Right lobe of liver (tissue), 6 donors: Measurements from ENCODE around the gene RGS7BP. TPM values are rescaled to one million over a fixed set of nuclear protein-coding genes. Genes with fewer than 3 reads are reported as not detected.

Source experiments
- ATAC-seq, 4 donors: fragments of 200-7000 bp; cut with Tn5 transposase; one replicate each; pipeline ENCODE4 v1.9.1; 2020; ENCODE audit warnings: mild to moderate bottlenecking in 4 of 4, moderate library complexity in 4 of 4
- DNase-seq, 3 donors: peaks; one replicate each; pipeline ENCODE4 v3.0.0-alpha.2; 2020
- H3K27ac ChIP-seq, 3 donors: fragments of 200-600 bp; one replicate each; pipeline ENCODE4 v1.8.0; 2022
- H3K27me3 ChIP-seq, 2 donors: fragments of 200-600 bp; one replicate each; pipeline ENCODE4 v1.8.0; 2022
- H3K36me3 ChIP-seq, 4 donors: fragments of 200-600 bp; sonication (generic) in 1 of 4; one replicate each; pipeline versions ENCODE4 v1.5.1 to v1.8.0; 2017 to 2022; ENCODE audit warnings: control low read depth in 1 of 4
- H3K4me1 ChIP-seq, 4 donors: fragments of 200-600 bp; sonication (generic) in 1 of 4; one replicate each; pipeline versions ENCODE4 v1.5.1 to v1.8.0; 2017 to 2022; ENCODE audit warnings: control low read depth in 1 of 4
- H3K4me3 ChIP-seq, 3 donors: fragments of 200-600 bp; one replicate each; pipeline ENCODE4 v1.8.0; 2022
- H3K9me3 ChIP-seq, 4 donors: fragments of 200-600 bp; sonication (generic) in 1 of 4; one replicate each; pipeline versions ENCODE4 v1.5.1 to v1.8.0; 2017 to 2022; ENCODE audit warnings: control low read depth in 1 of 4
- CTCF ChIP-seq, 4 donors: fragments of 200-600 bp in 3 of 4; fragments of 450-650 bp in 1 of 4; IDR thresholded peaks; one replicate each; pipeline versions ENCODE4 v1.5.1 to v1.8.0; 2016 to 2022; ENCODE audit warnings: antibody characterized with exemption in 4 of 4, mild to moderate bottlenecking in 2 of 4
- POLR2A ChIP-seq: fragments of 450-650 bp; IDR thresholded peaks from one replicate; pipeline ENCODE4 v1.6.1; 2017; ENCODE audit warnings: antibody characterized with exemption, mild to moderate bottlenecking
- whole genome bisulfite sequencing: methylation state at CpG from one replicate; pipeline ENCODE4 v1.1.6; 2018; ENCODE audit warnings: low coverage, low lambda C conversion rate; ENCODE audit not compliant: insufficient coverage; ENCODE audit errors: missing lambda C conversion rate; 5-methylcytosine and 5-hydroxymethylcytosine counted together
- intact Hi-C, 2 donors: fragments of 100-400 bp; cut with DNase I; formaldehyde crosslinking; loops; one replicate each; pipeline versions ENCODE4 v1.11.2 to v1.14.1; 2022
- total RNA-seq, 6 experiments: library from RNA; depleted of rRNA in 2 of 6; stranded (reverse); fragments of >200 nt in 2 of 6; fragmentation: NEBNext Ultra II Directional in 3 of 6; extraction: Animal tissue kit (Norgen Biotek cat#: 25700) in 3 of 6; gene quantifications; one replicate each; pipeline versions ENCODE4 v1.1.0 to v1.2.4, GENCODE V29; 2016 to 2023
- donor health status: DM: no; HTN: yes; CAD: no.
- donor health status: DM: no; HTN: no; CAD: no.
- donor health status: DM: no; HTN: no; CAD: no.
- donor health status: DM: no; HTN: yes; CAD: no.
- donor health status: DM: no; HTN: yes; CAD: no.

Gene RGS7BP
- total RNA-seq, 6 experiments from 2014 or later, result 0.84 to 1.8 (median 1.3) TPM

GRCh38 chr5:64637837-64638443 lies 132.1 kb downstream of the RGS7BP start:
- 55% methylated on average over 10 of the region's 10 CpGs for WGBS
- Histone ChIP-seq H3K9me3 (no peaks in the 10 kb centered on the region), H3K4me1 (no peaks in the 10 kb centered on the region), H3K4me3 (no peak overlapping the region), H3K36me3 (no peaks in the 10 kb centered on the region), H3K27me3 (no peaks in the 10 kb centered on the region), H3K27ac (no peak overlapping the region)
- intact Hi-C loops, result loop anchor here (5.0 to 10.0 kb wide), 2 partner anchors 144 to 147 kb away; no protein-coding TSS in a partner anchor
- ATAC-seq (no peak), DNase-seq (no peak)
- TF ChIP-seq POLR2A (no peak), CTCF (IDR thresholded peaks at IDR 0.05) (no peak)

DNA sequence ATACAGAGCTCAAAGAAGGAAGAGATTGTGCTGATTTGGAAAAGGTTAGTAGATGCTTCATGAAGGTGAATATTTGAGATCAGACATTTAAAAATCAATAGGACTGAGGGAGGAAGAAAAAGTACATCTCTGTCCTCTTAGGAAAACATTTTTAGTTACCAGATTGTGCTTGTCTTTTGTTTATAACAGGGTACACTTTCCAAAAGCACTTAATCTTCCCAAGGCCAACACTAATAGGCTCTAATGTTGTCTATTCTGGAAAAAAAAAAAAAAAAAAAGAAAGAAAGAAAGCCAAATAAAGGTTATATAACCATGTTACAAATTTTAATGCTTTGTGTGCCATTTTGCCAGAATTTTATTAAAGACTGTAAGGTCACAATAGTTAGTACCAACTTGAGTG lies 139.0 kb downstream of the RGS7BP start:
- H3K27ac ChIP-seq, result no peak overlapping the region
- ATAC-seq (no peak), DNase-seq (no peak)
- TF ChIP-seq POLR2A (no peak), CTCF (IDR thresholded peaks at IDR 0.05) (no peak)
- H3K4me1 ChIP-seq, result no peaks in the 10 kb centered on the region
- no peaks in the 10 kb centered on the region for H3K36me3 ChIP-seq
- intact Hi-C loops, result no loop called here
- H3K27me3 ChIP-seq, result no peaks in the 10 kb centered on the region
- H3K9me3 ChIP-seq, result no peaks in the 10 kb centered on the region
- H3K4me3 ChIP-seq, result no peak overlapping the region

DNA sequence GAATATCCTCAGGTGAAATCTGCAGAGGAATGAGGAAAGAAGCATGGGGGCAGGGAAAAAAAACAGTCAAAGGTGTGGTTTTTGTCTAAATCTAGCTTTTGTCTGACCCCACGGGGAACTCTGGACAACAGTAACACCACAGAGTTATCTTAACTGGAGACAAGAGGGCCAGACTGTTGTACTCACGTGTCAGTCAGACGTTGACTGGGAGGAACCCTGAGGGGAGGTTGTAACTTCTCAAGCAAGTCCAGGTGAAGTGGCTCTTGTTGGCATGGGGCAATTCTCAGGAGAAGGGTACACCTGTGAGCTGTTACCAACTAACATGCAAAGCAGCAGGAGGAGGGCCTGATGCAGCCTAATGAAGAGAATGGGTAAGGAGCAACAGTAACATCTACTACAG lies 140.4 kb downstream of the RGS7BP start:
- TF ChIP-seq CTCF (IDR thresholded peaks at IDR 0.05) (no peak), POLR2A (no peak)
- no peaks in the 10 kb centered on the region for H3K27me3 ChIP-seq
- H3K36me3 ChIP-seq, result no peaks in the 10 kb centered on the region
- ATAC-seq (no peak), DNase-seq (no peak)
- no peaks in the 10 kb centered on the region for H3K9me3 ChIP-seq
- H3K4me1 ChIP-seq, result no peaks in the 10 kb centered on the region
- intact Hi-C loops, result no loop called here
- 49% methylated on average over 3 of the region's 3 CpGs for WGBS
- no peak overlapping the region for H3K4me3 ChIP-seq
- H3K27ac ChIP-seq, result no peak overlapping the region

DNA sequence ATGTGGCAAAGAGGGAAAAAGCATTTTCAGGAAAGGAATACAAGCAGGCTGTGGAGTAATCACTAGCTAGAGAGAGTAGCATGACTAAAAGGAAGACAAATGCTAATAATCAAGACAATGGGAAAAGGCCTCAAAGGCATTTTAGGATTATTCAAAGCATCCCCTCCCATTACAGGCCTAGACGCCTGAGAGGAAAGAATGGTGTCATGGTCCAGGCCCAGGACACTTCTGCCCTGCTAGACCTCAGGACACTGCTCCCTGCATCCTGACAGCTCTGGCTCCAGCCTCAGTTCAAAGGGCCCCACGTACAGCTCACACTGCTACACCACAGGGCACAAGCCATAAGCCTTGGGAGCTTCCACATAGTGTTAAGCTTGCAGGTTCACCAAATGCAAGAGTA lies 143.7 kb downstream of the RGS7BP start:
- Histone ChIP-seq H3K4me3 (no peak overlapping the region), H3K9me3 (no peaks in the 10 kb centered on the region), H3K36me3 (no peaks in the 10 kb centered on the region), H3K4me1 (peaks cover 0 to 6% (median 0%) of the 10 kb centered on the region in 4 donors), H3K27ac (no peak overlapping the region), H3K27me3 (no peaks in the 10 kb centered on the region)
- ATAC-seq (peak in 1 of 4 donors; percentile 19), DNase-seq (no peak)
- no CpG with 5 or more reads among the region's 2 CpGs for WGBS
- intact Hi-C loops, result no loop called here
- TF ChIP-seq POLR2A, result no peak

DNA sequence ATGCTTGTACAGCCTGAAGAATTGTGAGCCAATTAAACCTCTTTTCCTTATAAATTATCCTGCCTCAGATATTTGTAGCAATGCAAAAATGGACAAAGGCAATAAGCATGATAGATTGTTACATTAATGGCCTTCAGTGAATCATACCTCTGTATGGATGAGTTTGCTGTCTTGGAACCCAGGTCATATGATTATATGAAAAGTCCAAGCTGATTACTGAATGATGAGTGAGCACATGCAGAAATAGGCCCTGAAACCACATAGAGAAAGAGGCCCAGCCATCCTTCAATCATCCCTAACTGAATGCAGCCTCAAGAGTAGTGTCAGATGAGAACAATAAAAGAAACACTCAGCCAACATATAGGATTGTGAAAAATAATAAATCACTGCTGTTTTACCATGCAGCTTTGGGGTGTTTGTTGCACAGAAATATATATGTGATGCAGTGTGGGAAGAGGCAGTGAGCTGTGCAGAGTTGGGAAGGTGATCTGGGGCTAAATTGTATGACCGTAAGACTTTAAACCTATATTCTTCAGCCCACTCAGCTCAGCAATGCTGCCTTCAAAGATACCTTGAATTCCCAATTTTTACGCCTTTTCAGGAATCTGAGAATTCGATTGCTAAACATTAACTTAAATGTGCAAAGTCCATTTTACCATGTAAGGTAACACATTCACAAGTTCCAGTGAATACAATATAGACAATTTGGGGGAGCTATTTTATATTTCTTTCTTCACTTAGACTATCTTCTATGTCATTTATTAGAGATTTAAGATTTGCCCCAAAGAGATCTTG lies 148.1 kb downstream of the RGS7BP start:
- H3K9me3 ChIP-seq, result no peaks in the 10 kb centered on the region
- WGBS, result 57% methylated on average over 3 of the region's 3 CpGs
- peaks cover 0 to 10% (median 0%) of the 10 kb centered on the region in 4 donors for H3K4me1 ChIP-seq
- no peak overlapping the region for H3K27ac ChIP-seq
- no peaks in the 10 kb centered on the region for H3K36me3 ChIP-seq
- DNase-seq (no peak), ATAC-seq (no peak)
- H3K4me3 ChIP-seq, result no peak overlapping the region
- no peaks in the 10 kb centered on the region for H3K27me3 ChIP-seq
- intact Hi-C loops, result no loop called here
- TF ChIP-seq CTCF (IDR thresholded peaks at IDR 0.05), result no peak
- no peak for TF ChIP-seq POLR2A
